Fibroblast of skin of abdomen (primary cell): ENCODE results near the gene SLC4A5.
"Not testable (repeated sequence)": the region's sequence is repeated elsewhere in the genome, so short reads cannot be mapped to it uniquely, and the experiment has no call there.

ENCODE experiments used
- DNase-seq: peaks from one replicate; pipeline ENCODE4 v3.0.0-alpha.2; 2013

SLC4A5 gene

GRCh38 chr2:74264281-74264680, 78.9 kb downstream of the SLC4A5 start:
- DNase-seq: no peak

- DNase-seq: no peak
Measured at GRCh38 chr2:74262681-74263080, 80.5 kb downstream of the SLC4A5 start.

- DNase-seq: peak; percentile 18
Measured at GRCh38 chr2:74261204-74261864, 81.9 kb downstream of the SLC4A5 start.

- DNase-seq: no peak
Measured at GRCh38 chr2:74260495-74260894, 82.7 kb downstream of the SLC4A5 start.

GRCh38 chr2:74259733-74260132, 83.5 kb downstream of the SLC4A5 start:
- DNase-seq: no peak

- DNase-seq: no peak
Measured at GRCh38 chr2:74259191-74259590, 84.0 kb downstream of the SLC4A5 start.

GRCh38 chr2:74255660-74256213, 87.5 kb downstream of the SLC4A5 start:
- no peak for DNase-seq

- DNase-seq: peak; percentile 6
Measured at GRCh38 chr2:74253971-74254310, 89.3 kb downstream of the SLC4A5 start.

GRCh38 chr2:74253306-74253970, 89.8 kb downstream of the SLC4A5 start:
- no peak for DNase-seq

- DNase-seq: no peak
Measured at GRCh38 chr2:74252862-74253261, 90.4 kb downstream of the SLC4A5 start.

GRCh38 chr2:74252036-74252435, 91.2 kb downstream of the SLC4A5 start:
- no peak for DNase-seq

GRCh38 chr2:74250189-74250631, 93.0 kb downstream of the SLC4A5 start:
- DNase-seq: peak; percentile 15

- DNase-seq: no peak
Measured at GRCh38 chr2:74249406-74250122, 93.7 kb downstream of the SLC4A5 start.

GRCh38 chr2:74246496-74247195, 96.6 kb downstream of the SLC4A5 start:
- DNase-seq: no peak

GRCh38 chr2:74244286-74244685, 98.9 kb downstream of the SLC4A5 start:
- no peak for DNase-seq

GRCh38 chr2:74242354-74243071, 100.7 kb downstream of the SLC4A5 start:
- DNase-seq: no peak

- DNase-seq: no peak
Measured at GRCh38 chr2:74239346-74239745, 103.9 kb downstream of the SLC4A5 start.

- DNase-seq: peak; percentile 57
Measured at GRCh38 chr2:74238879-74239278, 104.3 kb downstream of the SLC4A5 start.

- DNase-seq: no peak
Measured at GRCh38 chr2:74235041-74235440, 108.2 kb downstream of the SLC4A5 start.

- DNase-seq: no peak
Measured at GRCh38 chr2:74233648-74234047, 109.6 kb downstream of the SLC4A5 start.

GRCh38 chr2:74232426-74232825, 110.8 kb downstream of the SLC4A5 start:
- DNase-seq: no peak

- not testable (repeated sequence) for DNase-seq
Measured at GRCh38 chr2:74229865-74230264, 113.4 kb downstream of the SLC4A5 start.
